WI38 (cell line): ENCODE results near the gene SHANK2.
A peak's percentile ranks its signal among the peaks of the same experiment; 100 is the strongest.

Source experiments
- H3K4me3 ChIP-seq: 2 replicates; pipeline ENCODE4 v1.5.1; 2011; ENCODE audit warnings: low read depth, mild to moderate bottlenecking, control low read depth, low read length
- TF ChIP-seq, protein P1 (sequence below): IDR thresholded peaks from 2 replicates; pipeline ENCODE4 v1.5.1; 2012; ENCODE audit warnings: low read depth, mild to moderate bottlenecking, control low read depth, low read length

Gene SHANK2

DNA sequence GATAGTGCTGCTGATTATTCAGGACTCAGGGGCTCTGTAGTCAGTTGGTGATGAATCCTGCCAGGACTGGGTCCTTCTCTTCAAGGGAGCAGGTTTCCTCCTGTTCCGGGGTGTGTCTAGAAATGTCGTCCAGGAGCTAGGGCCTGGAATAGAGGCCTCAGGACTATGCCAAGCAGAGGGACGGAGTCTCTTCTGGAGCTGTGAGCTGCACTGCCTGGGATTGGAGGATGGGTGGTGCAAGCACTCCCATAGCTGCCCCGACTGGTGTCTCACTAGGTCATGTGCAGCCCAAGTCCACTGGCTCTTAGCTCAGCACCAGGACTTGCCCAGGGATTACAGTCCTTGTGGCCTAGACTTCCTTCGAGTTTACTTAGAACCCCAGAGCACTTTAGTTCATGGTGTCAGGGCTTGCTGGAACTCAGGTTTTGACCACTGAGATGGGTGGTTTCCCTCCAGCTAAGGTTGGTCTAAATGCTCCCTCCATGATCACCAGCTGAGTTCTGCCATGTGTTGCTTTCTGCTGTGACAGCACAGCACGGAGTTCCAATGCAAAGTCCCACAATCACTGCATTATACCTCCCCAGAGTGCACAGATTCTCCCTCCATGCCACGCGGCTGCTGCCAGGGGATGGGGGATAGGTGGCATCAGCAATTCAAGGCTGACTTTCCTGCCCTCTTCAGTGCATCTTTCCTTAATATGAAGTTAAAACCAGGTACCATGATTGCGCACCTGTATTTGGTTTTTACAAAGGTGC is 42.6 kb upstream of the SHANK2 start:
- H3K4me3 ChIP-seq: no peak overlapping the region
- TF ChIP-seq, protein P1, sequence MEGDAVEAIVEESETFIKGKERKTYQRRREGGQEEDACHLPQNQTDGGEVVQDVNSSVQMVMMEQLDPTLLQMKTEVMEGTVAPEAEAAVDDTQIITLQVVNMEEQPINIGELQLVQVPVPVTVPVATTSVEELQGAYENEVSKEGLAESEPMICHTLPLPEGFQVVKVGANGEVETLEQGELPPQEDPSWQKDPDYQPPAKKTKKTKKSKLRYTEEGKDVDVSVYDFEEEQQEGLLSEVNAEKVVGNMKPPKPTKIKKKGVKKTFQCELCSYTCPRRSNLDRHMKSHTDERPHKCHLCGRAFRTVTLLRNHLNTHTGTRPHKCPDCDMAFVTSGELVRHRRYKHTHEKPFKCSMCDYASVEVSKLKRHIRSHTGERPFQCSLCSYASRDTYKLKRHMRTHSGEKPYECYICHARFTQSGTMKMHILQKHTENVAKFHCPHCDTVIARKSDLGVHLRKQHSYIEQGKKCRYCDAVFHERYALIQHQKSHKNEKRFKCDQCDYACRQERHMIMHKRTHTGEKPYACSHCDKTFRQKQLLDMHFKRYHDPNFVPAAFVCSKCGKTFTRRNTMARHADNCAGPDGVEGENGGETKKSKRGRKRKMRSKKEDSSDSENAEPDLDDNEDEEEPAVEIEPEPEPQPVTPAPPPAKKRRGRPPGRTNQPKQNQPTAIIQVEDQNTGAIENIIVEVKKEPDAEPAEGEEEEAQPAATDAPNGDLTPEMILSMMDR: no peak

GRCh38 chr11:71293961-71294782 is 41.8 kb upstream of the SHANK2 start:
- TF ChIP-seq, protein P1: no peak

DNA sequence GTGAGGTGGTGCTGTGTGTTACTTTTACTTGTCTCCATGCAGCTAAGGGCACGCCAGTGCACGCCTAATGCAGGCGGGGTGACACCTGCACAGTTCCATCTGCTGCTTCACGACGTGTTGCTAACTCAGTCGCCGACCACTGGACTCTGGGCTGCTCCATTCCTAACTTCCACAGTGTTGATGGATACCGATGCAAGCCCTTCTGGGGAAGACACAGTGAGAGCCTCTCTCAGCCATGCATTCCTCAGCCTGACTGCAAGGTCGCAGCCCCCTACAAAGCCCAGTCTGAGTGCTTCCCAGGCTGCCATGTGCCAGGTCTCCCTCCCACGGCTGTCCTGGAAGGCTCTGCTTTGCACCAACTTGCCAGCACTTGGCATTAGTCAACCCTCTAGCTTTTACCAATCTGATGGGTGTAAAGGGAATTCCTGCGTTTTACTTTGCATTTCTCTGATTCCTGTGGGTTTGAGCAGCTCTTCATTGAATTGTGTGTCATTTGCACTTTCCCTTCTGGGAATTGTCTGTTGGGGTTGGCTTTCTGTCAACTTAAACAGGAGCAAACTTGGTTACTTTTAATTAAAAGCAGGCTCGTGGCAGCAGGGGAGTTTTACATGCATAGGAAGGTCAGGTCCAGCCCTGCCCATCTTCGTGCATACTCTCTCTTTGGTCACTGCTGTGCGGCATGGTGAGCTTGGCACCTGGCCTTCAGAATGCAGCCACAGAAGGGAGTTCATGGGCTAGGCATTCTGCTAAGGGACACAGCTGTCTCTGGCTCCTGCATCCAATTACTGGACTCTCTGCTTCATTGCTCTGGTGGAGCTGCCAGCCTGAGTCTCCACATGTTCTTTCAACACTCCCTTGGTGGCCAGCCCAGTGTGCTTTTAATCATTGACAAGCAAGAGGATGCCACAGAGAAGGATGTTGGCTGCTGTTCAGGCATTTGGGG is 34.6 kb upstream of the SHANK2 start:
- TF ChIP-seq, protein P1: no peak
- peak overlapping the region; percentile 20 for H3K4me3 ChIP-seq

More at GRCh38 chr11:71293961-71294782, 41.8 kb upstream of the SHANK2 start:
- H3K4me3 ChIP-seq: no peak overlapping the region

DNA sequence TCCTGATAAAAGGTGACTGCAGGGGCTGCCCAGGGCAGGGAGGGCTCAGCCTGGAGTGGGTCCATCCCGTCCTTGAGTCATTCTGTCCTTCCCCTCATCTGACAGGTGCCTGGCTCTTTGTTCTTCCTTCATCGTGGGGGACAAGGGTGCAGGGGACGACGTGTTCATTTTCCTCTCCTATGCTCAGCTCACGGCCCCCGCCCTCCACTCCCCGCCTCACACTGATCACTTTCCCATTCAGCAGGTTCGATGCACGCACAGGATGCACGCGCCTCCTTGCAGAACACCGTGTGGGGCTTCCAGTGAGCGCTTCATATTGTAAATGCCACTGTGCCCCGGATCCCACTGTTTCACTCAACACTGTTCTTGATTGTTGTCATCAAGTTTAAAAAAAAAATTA is 32.7 kb upstream of the SHANK2 start:
- no peak overlapping the region for H3K4me3 ChIP-seq
- TF ChIP-seq, protein P1: no peak

DNA sequence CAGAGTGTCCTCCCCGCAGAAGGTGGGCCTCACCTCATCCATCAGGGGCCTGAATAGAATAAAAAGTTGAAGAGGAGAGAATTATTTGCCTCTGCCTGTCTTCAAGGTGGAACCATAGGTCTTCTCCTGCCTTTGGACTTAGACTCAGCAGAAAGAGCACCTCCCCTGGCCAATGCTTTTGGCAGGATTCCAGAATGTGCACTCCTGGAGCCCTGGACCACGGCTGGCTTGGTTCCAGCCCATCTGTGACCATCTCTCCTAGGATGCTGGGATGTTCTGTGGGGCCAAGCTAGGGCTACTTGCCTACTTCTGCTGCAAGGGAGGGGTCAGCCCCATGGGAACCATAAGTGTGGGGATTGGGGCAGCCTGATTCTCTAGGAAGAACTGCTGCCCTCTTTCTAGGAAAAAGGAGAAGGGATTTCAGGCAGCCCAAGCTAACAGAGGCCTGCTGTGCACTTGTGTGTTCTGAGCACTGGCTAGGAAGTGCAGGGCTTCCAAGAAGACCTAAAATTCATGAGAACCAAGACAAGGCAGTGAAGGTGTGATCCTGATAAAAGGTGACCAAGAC is 32.2 kb upstream of the SHANK2 start:
- TF ChIP-seq, protein P1: no peak
- no peak overlapping the region for H3K4me3 ChIP-seq

- TF ChIP-seq, protein P1: no peak
- H3K4me3 ChIP-seq: no peak overlapping the region
Observed at GRCh38 chr11:71283971-71284441, 31.6 kb upstream of the SHANK2 start.
